ENCODE data around the gene THEM5.

The THEM5 gene

GRCh38 chr1:151814426-151814825, 39.1 kb downstream of the THEM5 start:
- no peak for TF ChIP-seq ZNF274 (IDR thresholded peaks at IDR 0.05; ENCODE audit: low read depth, low read length)
- no peak overlapping the region for H3K4me3 ChIP-seq (ENCODE audit: low read length)

DNA sequence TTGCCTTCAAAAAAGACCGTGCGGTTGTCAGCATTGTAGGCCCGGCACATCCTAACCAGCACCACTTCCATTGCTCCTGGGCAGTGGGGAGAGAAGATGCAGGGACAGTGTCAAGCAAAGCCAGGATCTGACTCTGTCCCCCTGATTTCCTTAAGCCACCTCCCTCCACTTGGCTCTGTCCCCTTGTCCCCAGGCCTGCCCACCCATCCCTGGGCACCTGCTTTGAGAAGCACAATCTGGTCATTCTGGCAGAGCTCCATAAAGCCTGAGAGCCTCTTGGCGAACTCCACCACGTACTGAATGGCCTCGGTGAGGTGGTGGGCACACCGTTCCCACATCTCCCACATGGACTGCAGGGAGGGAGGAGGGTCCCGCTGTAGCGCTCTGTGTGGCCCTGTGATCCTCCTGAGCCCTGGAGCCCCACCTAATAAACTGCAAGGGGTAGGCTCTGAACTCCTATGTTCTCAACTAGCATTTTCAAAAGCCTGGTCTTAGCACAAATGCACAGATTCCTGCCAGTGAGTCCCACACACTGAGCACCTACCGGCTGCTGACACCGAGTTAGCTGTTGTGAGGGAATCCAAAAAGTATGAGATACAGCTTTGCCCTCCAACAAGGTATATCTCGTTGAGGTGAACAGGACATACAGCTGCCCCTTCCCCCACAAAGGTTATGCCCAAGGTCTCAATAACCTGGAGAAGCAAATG, 40.1 kb downstream of the THEM5 start:
- TF ChIP-seq ZNF274 (IDR thresholded peaks at IDR 0.05; ENCODE audit: low read depth, low read length), result no peak
- no peak overlapping the region for H3K4me3 ChIP-seq (ENCODE audit: low read length)

- TF ChIP-seq ZNF274 (IDR thresholded peaks at IDR 0.05; ENCODE audit: low read depth, low read length), result no peak
- no peak overlapping the region for H3K4me3 ChIP-seq (ENCODE audit: low read length)
These were observed 42.3 kb downstream of the THEM5 start for GRCh38 chr1:151811181-151811580.

DNA sequence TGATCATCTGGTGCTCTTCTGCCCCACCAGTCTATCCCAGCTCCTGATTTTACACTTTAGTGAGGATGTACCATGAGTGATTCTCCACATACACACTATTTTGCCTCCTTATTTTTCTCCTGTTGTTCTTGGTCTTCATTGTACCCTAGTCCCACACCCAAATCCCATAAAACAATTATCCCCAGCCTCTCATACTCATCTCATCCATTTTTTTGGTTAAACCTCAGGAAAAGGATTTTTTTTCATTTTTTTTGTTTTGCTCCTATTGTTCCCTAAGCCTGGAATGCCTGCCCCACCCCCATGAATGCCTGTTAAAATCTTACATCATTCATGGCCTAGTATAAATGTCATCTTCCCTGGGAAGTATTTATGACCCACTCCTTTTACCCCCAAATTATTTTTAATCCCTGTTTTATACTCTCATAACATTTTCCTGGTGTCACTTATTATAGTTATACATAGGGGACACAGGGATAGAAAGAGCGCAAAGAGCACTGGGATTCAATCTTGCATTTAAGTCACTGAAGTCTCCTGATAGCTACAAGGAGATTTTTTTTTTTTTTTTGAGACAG, 43.4 kb downstream of the THEM5 start:
- H3K4me3 ChIP-seq (ENCODE audit: low read length), result no peak overlapping the region
- TF ChIP-seq ZNF274 (IDR thresholded peaks at IDR 0.05; ENCODE audit: low read depth, low read length), result no peak

- no peak overlapping the region for H3K4me3 ChIP-seq (ENCODE audit: low read length)
- TF ChIP-seq ZNF274 (IDR thresholded peaks at IDR 0.05; ENCODE audit: low read depth, low read length), result no peak
These were observed 44.1 kb downstream of the THEM5 start for GRCh38 chr1:151809290-151809984.

GRCh38 chr1:151807766-151808165, 45.7 kb downstream of the THEM5 start:
- no peak overlapping the region for H3K4me3 ChIP-seq (ENCODE audit: low read length)
- no peak for TF ChIP-seq ZNF274 (IDR thresholded peaks at IDR 0.05; ENCODE audit: low read depth, low read length)

DNA sequence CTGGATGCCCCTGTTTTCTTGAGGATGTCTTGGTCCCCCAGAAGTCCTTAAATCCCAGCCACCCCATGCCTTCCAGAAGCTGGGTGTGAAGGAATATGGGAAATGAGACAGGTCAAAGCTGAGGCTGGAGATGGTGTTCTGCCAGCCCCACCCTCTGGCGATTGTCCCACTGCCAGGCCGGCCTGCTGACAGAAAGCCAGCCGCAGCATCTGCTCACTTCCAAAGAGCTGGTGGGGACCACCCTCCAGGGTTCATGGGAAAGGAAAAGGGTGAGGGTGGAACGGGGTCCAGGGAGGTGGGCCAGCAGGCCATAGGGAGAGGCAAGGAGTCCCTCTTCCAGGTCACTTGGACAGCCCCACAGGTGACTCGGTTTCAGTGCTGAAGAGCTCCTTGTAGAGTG, 46.4 kb downstream of the THEM5 start:
- no peak for TF ChIP-seq ZNF274 (IDR thresholded peaks at IDR 0.05; ENCODE audit: low read depth, low read length)
- H3K4me3 ChIP-seq (ENCODE audit: low read length), result no peak overlapping the region

DNA sequence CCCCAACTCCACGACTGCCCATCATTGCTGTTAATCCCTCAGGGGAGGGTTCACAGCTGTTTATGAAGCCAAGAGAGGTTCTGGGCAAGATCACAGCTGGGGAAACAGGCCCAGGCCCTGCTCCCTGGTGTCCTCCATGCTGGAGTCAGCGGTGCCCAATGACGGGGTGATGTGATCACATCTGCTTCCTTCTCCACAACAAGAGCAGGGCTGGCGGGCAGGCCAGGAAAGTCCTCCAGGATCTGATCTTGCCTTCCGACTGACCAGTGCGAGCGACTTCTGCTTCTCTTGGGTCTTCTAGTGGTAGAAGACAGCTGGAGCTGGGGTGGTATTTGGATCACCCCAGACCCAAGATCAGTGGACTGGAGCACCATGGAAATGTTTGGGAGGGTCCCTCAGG, 47.3 kb downstream of the THEM5 start:
- H3K4me3 ChIP-seq (ENCODE audit: low read length), result no peak overlapping the region
- TF ChIP-seq ZNF274 (IDR thresholded peaks at IDR 0.05; ENCODE audit: low read depth, low read length), result no peak

- no peak within 1 kb of the TSS for H3K4me3 ChIP-seq (ENCODE audit: low read length)
- TF ChIP-seq ZNF274 (IDR thresholded peaks at IDR 0.05; ENCODE audit: low read depth, low read length), result no peak
These were observed 48.3 kb downstream of the THEM5 start, which contains the start of gene LINGO4 for GRCh38 chr1:151805066-151805820. Gene LINGO4, minus strand, starts transcription at chr1:151805419. Its CDS starts 2,715 bp downstream, at chr1:151802704.

DNA sequence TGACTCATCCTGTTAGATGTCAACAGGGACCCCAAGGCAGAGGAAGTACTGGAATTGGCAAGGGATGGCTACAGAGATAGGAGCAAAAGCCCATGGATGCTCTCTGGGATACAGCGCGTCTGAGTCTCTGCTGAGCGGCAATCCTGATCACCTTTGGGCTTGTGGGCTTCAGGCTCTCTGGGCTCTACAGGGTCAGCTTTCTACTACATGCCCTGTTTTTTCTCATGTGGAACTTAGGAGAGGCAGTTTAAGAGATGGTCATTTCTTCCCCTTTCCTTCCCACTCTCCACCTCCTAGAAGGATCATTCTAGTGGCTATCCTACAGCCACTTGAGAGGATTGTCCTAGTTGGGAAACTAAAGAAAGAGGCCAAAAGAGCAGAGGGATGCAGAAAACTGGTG, 49.6 kb downstream of the THEM5 start:
- no peak overlapping the region for H3K4me3 ChIP-seq (ENCODE audit: low read length)
- TF ChIP-seq ZNF274 (IDR thresholded peaks at IDR 0.05; ENCODE audit: low read depth, low read length), result no peak

- TF ChIP-seq ZNF274 (IDR thresholded peaks at IDR 0.05; ENCODE audit: low read depth, low read length), result no peak
- H3K4me3 ChIP-seq (ENCODE audit: low read length), result no peak overlapping the region
These were observed 50.3 kb downstream of the THEM5 start for GRCh38 chr1:151803164-151803563.

DNA sequence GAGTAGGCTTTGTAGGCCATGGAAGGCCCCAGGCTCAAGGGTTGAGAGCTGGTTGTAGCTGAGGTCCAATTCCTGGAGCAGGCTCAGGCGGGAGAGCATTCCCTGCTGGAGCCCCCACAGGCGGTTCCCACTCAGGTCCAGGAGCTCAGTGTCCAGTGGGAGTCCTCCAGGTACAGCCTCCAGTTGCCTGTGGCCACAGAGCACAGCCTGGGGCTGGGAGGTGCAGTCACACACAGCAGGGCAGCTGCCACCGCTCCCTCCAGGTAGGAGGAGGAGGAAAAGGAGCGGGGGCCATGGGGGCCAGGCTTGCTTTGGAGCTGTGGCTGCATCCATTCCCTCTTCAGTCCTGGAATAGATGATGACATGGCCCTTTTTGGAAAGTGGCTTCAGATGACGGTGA, 51.1 kb downstream of the THEM5 start:
- TF ChIP-seq ZNF274 (IDR thresholded peaks at IDR 0.05; ENCODE audit: low read depth, low read length), result no peak
- H3K4me3 ChIP-seq (ENCODE audit: low read length), result no peak overlapping the region

DNA sequence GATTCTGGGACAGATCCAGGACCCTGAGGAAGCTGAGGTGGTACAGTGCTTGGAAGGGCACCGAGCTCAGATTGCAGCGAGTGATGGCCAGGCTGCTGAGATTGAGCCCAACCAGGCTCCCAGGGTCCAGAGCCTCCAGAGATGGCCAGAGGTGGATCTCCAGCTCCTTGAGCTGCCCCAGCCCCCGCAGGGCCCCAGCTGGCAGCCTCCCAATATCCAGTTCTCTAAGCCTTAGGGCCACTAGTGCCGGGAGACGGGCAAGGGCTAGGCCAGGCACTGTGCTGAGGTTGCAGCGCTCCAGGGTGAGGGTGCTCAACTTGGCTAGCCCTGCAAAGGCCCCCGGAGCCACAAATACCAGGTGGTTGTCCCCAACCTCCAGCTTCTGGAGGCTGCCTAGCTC, 51.7 kb downstream of the THEM5 start:
- TF ChIP-seq ZNF274 (IDR thresholded peaks at IDR 0.05; ENCODE audit: low read depth, low read length), result no peak
- no peak overlapping the region for H3K4me3 ChIP-seq (ENCODE audit: low read length)

- no peak for TF ChIP-seq ZNF274 (IDR thresholded peaks at IDR 0.05; ENCODE audit: low read depth, low read length)
- no peak overlapping the region for H3K4me3 ChIP-seq (ENCODE audit: low read length)
These were observed 52.1 kb downstream of the THEM5 start for GRCh38 chr1:151801310-151801820.

Measured in GM08714 (cell line).